GM23338 (cell line): ENCODE data around the gene CCDC167. TPM values are rescaled to one million over a fixed set of nuclear protein-coding genes. Genes with fewer than 3 reads are reported as not detected.

Experiments
- ATAC-seq: fragments of 200-7000 bp; cut with Tn5 transposase; 3 replicates; pipeline ENCODE4 v1.9.1; 2020
- DNase-seq: peaks from one replicate; pipeline ENCODE4 v3.0.0-alpha.2; 2015; ENCODE audit warnings: low spot score
- H2AFZ ChIP-seq: fragments of 200-600 bp; sonication (generic); 2 replicates; pipeline ENCODE4 v1.8.0; 2016; ENCODE audit warnings: antibody characterized with exemption, mild to moderate bottlenecking, moderate library complexity
- H3F3A ChIP-seq: fragments of 200-600 bp; sonication (generic); replicated peaks from 2 replicates; pipeline ENCODE4 v1.8.0; 2017; ENCODE audit warnings: antibody characterized with exemption, mixed run types, low read depth
- H3K27ac ChIP-seq: fragments of 200-600 bp; sonication (generic); 2 replicates; pipeline ENCODE4 v1.6.1; 2016; ENCODE audit warnings: low read depth
- H3K27me3 ChIP-seq: fragments of 200-600 bp; sonication (generic); 2 replicates; pipeline ENCODE4 v1.8.0; 2016; ENCODE audit warnings: mild to moderate bottlenecking, mixed run types, moderate library complexity; ENCODE audit not compliant: insufficient read depth
- H3K36me3 ChIP-seq: fragments of 200-600 bp; sonication (generic); 2 replicates; pipeline ENCODE4 v1.8.0; 2016; ENCODE audit warnings: mild to moderate bottlenecking; ENCODE audit not compliant: insufficient read depth
- H3K4me1 ChIP-seq: fragments of 200-600 bp; sonication (generic); 2 replicates; pipeline ENCODE4 v1.8.0; 2016; ENCODE audit warnings: mild to moderate bottlenecking, moderate library complexity; ENCODE audit not compliant: insufficient read depth
- H3K4me2 ChIP-seq: fragments of 200-600 bp; sonication (generic); 2 replicates; pipeline ENCODE4 v1.7.1; 2017; ENCODE audit warnings: mixed run types
- H3K4me3 ChIP-seq: fragments of 200-600 bp; sonication (generic); 2 replicates; pipeline ENCODE4 v1.6.1; 2016; ENCODE audit warnings: mixed run types
- H3K79me2 ChIP-seq: fragments of 200-600 bp; sonication (generic); replicated peaks from 2 replicates; pipeline ENCODE4 v1.8.0; 2017; ENCODE audit warnings: mild to moderate bottlenecking; ENCODE audit not compliant: insufficient read depth
- H3K9me2 ChIP-seq: fragments of 200-600 bp; sonication (generic); 2 replicates; pipeline ENCODE4 v1.8.0; 2017; ENCODE audit not compliant: insufficient read depth
- H4K20me1 ChIP-seq: fragments of 200-600 bp; sonication (generic); replicated peaks from 2 replicates; pipeline ENCODE4 v1.8.0; 2017; ENCODE audit warnings: mild to moderate bottlenecking; ENCODE audit not compliant: insufficient read depth
- H3K27ac Mint-ChIP-seq: 2 replicates; pipeline ENCODE4 v1.8.0; 2020; ENCODE audit warnings: inconsistent platforms, mild to moderate bottlenecking, moderate library complexity, mixed read lengths
- H3K27me3 Mint-ChIP-seq: 3 replicates; pipeline ENCODE4 v1.8.0; 2022; ENCODE audit warnings: low read depth, mild to moderate bottlenecking, moderate library complexity, mixed read lengths, inconsistent platforms; ENCODE audit not compliant: insufficient read depth, poor library complexity
- H3K36me3 Mint-ChIP-seq: 3 replicates; pipeline ENCODE4 v1.8.0; 2021; ENCODE audit warnings: low read depth, mild to moderate bottlenecking, inconsistent platforms, moderate library complexity, mixed read lengths
- H3K4me1 Mint-ChIP-seq: 3 replicates; pipeline ENCODE4 v1.8.0; 2020; ENCODE audit warnings: mild to moderate bottlenecking, inconsistent platforms, mixed read lengths
- H3K4me3 Mint-ChIP-seq: 3 replicates; pipeline ENCODE4 v1.8.0; 2021; ENCODE audit warnings: moderate library complexity, mild to moderate bottlenecking, inconsistent platforms, mixed read lengths
- H3K9me3 Mint-ChIP-seq: 3 replicates; pipeline ENCODE4 v1.8.0; 2020; ENCODE audit warnings: moderate library complexity, mild to moderate bottlenecking, inconsistent platforms, mixed read lengths
- EZH2 ChIP-seq: fragments of 200-600 bp; sonication (generic); IDR thresholded peaks from one replicate; pipeline ENCODE4 v1.8.0; 2017; ENCODE audit warnings: antibody characterized with exemption, mild to moderate bottlenecking, low read depth; ENCODE audit not compliant: unreplicated experiment
- EZH2phosphoT487 ChIP-seq: fragments of 200-600 bp; sonication (generic); IDR thresholded peaks from one replicate; pipeline ENCODE4 v1.8.1; 2018; ENCODE audit warnings: antibody characterized with exemption; ENCODE audit not compliant: unreplicated experiment
- JUNB ChIP-seq: IDR thresholded peaks from one replicate; pipeline ENCODE4 v1.6.1; 2016; ENCODE audit warnings: antibody characterized with exemption; ENCODE audit not compliant: unreplicated experiment
- NANOG ChIP-seq: IDR thresholded peaks from 2 replicates; pipeline ENCODE4 v1.6.1; 2016; ENCODE audit warnings: antibody characterized with exemption, borderline replicate concordance
- POLR2AphosphoS5 ChIP-seq: IDR thresholded peaks from 2 replicates; pipeline ENCODE4 v1.6.1; 2016; ENCODE audit warnings: antibody characterized with exemption, low read depth
- ZNF114 ChIP-seq: fragments of 250-450 bp; sonication (Bioruptor Pico); IDR thresholded peaks from 2 replicates; pipeline ENCODE4 v1.5.0; 2020; ENCODE audit warnings: mild to moderate bottlenecking, moderate library complexity
- ZNF331 ChIP-seq: fragments of 250-450 bp; sonication (Bioruptor Pico); IDR thresholded peaks from 2 replicates; pipeline ENCODE4 v1.5.0; 2020; ENCODE audit warnings: low read depth, mild to moderate bottlenecking, moderate library complexity
- polyA plus RNA-seq: library from polyadenylated mRNA; unstranded; fragments of >200 nt; fragmentation: Nextera tagmentation; extraction: Ambion mirVana; gene quantifications from 2 replicates; pipeline ENCODE4 v1.2.1, GENCODE V29; 2016
- total RNA-seq: library from RNA; depleted of rRNA; stranded (reverse); fragments of >200 nt; shearing (Covaris generic); gene quantifications from 2 replicates; pipeline ENCODE4 v1.2.3, GENCODE V29; 2014
- TF ChIP-seq, protein P1 (sequence below): IDR thresholded peaks from one replicate; pipeline ENCODE4 v1.6.1; 2018; ENCODE audit warnings: antibody characterized with exemption; ENCODE audit not compliant: unreplicated experiment
- TF ChIP-seq, protein P2 (sequence below): IDR thresholded peaks from 2 replicates; pipeline ENCODE4 v1.6.1; 2016; ENCODE audit warnings: antibody characterized with exemption

CCDC167 gene
- total and polyA plus RNA-seq, 2 experiments from 2014 or later, result 17.6 to 21.4 TPM

DNA sequence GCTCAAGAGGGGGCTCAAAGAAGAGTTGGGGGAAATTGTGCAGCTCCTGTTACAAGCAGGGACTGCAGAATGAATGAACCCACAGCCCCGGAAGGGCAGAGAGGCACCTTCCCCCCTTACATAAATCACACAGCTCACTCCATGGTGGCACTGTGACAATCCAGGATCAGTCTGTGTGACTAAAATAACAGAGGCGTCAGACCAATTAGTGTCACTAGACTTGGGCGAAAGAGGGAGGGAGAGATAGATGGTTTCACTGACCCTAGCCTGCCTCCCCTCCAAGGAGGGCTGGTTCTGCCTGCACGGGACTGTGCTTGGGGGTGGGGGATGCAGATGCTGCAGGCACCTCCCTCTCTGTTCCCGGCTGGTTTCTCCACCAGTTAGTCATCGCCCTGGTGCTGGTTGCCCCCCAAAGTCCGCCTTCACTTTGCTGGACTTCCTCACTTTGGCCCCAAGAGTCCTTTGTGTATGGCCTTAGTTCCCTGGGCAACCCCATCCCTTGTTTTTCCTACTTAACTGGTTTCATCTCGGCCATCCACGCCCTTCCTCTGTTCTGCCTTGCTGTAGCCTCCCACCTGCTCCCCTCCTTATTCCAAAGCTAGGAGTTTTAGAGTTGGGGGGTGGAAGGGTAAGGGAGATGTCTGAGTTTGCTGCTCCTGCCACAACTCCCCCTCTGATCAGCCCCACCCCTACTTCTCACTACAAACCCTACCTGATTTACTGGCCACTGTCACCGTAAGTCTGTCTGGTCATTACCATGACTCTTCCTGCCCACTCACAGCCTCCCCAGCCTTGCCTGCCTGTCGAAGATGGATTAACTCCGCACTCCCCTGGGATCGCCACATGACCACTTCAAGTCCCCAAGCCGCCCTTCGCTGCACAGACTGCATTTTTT, 17.7 kb downstream of the CCDC167 start (continued):
- TF ChIP-seq, protein P1, sequence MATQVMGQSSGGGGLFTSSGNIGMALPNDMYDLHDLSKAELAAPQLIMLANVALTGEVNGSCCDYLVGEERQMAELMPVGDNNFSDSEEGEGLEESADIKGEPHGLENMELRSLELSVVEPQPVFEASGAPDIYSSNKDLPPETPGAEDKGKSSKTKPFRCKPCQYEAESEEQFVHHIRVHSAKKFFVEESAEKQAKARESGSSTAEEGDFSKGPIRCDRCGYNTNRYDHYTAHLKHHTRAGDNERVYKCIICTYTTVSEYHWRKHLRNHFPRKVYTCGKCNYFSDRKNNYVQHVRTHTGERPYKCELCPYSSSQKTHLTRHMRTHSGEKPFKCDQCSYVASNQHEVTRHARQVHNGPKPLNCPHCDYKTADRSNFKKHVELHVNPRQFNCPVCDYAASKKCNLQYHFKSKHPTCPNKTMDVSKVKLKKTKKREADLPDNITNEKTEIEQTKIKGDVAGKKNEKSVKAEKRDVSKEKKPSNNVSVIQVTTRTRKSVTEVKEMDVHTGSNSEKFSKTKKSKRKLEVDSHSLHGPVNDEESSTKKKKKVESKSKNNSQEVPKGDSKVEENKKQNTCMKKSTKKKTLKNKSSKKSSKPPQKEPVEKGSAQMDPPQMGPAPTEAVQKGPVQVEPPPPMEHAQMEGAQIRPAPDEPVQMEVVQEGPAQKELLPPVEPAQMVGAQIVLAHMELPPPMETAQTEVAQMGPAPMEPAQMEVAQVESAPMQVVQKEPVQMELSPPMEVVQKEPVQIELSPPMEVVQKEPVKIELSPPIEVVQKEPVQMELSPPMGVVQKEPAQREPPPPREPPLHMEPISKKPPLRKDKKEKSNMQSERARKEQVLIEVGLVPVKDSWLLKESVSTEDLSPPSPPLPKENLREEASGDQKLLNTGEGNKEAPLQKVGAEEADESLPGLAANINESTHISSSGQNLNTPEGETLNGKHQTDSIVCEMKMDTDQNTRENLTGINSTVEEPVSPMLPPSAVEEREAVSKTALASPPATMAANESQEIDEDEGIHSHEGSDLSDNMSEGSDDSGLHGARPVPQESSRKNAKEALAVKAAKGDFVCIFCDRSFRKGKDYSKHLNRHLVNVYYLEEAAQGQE, result no peak
- no peak for TF ChIP-seq EZH2

DNA sequence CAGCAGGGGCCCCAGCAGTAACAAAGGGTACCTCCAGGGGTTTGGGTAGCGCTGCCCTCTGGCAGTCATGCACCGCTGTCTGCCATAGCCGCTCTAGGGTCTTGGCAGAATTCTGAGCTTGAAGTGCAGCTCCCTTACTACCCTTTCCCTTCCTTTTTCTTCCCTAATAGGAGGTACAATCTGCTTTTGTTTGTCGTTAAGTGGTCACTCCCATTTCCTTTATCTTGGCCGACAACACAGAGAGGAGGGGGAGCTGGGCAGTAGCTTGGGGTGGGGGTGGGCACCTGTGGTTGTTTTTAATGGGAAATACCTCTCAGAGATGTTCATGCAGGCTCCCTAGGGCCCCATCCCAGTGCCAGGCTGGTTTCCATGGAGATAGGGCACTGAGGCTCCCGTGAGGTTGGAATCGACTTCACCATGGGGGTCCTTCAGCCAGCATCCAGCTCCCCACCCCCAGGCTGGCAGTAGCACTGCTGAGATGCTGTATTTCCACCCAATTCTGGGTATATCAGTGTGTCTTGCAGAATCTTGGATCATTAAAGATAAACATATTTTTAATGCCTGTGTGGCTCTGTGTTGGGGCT, 18.6 kb downstream of the CCDC167 start:
- no peak overlapping the region for H3K27ac ChIP-seq
- H3K36me3 Mint-ChIP-seq, result peaks cover 16% of the 10 kb centered on the region; the same call in 2 of the 3 replicates
- H3K4me1 Mint-ChIP-seq, result peaks cover 19% of the 10 kb centered on the region
- no peaks in the 10 kb centered on the region for H3K27me3 ChIP-seq
- H3K4me3 ChIP-seq, result no peak overlapping the region
- 0 out of 2 replicates have a peak, but pooled peaks cover 6% of the 10 kb centered on the region for H3F3A ChIP-seq
- peaks cover 8% of the 10 kb centered on the region for H3K27me3 Mint-ChIP-seq
- TF ChIP-seq POLR2AphosphoS5 (no peak), EZH2 (no peak), NANOG (no peak), ZNF114 (CRISPR knock-in tag) (no peak), ZNF331 (CRISPR knock-in tag) (no peak), JUNB (no peak), EZH2phosphoT487 (no peak)
- TF ChIP-seq, protein P1, result no peak
- TF ChIP-seq, protein P2, sequence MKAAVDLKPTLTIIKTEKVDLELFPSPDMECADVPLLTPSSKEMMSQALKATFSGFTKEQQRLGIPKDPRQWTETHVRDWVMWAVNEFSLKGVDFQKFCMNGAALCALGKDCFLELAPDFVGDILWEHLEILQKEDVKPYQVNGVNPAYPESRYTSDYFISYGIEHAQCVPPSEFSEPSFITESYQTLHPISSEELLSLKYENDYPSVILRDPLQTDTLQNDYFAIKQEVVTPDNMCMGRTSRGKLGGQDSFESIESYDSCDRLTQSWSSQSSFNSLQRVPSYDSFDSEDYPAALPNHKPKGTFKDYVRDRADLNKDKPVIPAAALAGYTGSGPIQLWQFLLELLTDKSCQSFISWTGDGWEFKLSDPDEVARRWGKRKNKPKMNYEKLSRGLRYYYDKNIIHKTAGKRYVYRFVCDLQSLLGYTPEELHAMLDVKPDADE, result no peak
- H2AFZ ChIP-seq, result no peak overlapping the region
- H3K9me3 Mint-ChIP-seq, result no peaks in the 10 kb centered on the region
- DNase-seq (peak; percentile 52), ATAC-seq (peak; percentile 15)
- peaks cover 17% of the 10 kb centered on the region for H3K4me1 ChIP-seq
- H3K36me3 ChIP-seq, result no peaks in the 10 kb centered on the region
- H4K20me1 ChIP-seq, result no peaks in the 10 kb centered on the region; the same call in none of the 2 replicates
- peak overlapping the region; percentile 14; the same call in 1 of the 3 replicates for H3K4me3 Mint-ChIP-seq
- no peaks in the 10 kb centered on the region for H3K79me2 ChIP-seq
- H3K9me2 ChIP-seq, result no peaks in the 10 kb centered on the region
- H3K27ac Mint-ChIP-seq, result no peak overlapping the region
- H3K4me2 ChIP-seq, result peak overlapping the region; percentile 60
